HepG2 (cell line): ENCODE data around the gene ATP6V0D1. TPM values are rescaled to one million over a fixed set of nuclear protein-coding genes. Genes with fewer than 3 reads are reported as not detected.

Experiments used
- ATF1 ChIP-seq: IDR thresholded peaks from 2 replicates; pipeline ENCODE4 v1.6.1; 2016; ENCODE audit warnings: mild to moderate bottlenecking, control low read depth
- BATF2 ChIP-seq: sonication (generic); formaldehyde crosslinking; IDR thresholded peaks from 2 replicates; pipeline ENCODE4 v1.8.0; 2022; ENCODE audit warnings: mild to moderate bottlenecking, missing genetic modification reagents, moderate library complexity
- FOXA1 ChIP-seq, 2 experiments: fragments of 450-650 bp in 1 of 2; sonication (generic) in 1 of 2; formaldehyde crosslinking in 1 of 2; IDR thresholded peaks; 2 replicates each; pipeline versions ENCODE4 v1.4.0 to v1.6.1; 2016 to 2020; ENCODE audit warnings: missing genetic modification reagents in 1 of 2
- HDAC6 ChIP-seq: fragments of 200-600 bp; sonication (generic); IDR thresholded peaks from 2 replicates; pipeline ENCODE4 v1.7.0; 2017; ENCODE audit warnings: mild to moderate bottlenecking, antibody characterized with exemption, low read length, low read depth
- NCOA2 ChIP-seq: sonication (generic); formaldehyde crosslinking; IDR thresholded peaks from 2 replicates; pipeline ENCODE4 v1.8.0; 2022; ENCODE audit warnings: inconsistent platforms
- NFATC3 ChIP-seq: sonication (generic); formaldehyde crosslinking; IDR thresholded peaks from 2 replicates; pipeline ENCODE4 v1.5.1; 2020; ENCODE audit warnings: mild to moderate bottlenecking, missing genetic modification reagents
- PITX1 ChIP-seq: sonication (generic); formaldehyde crosslinking; IDR thresholded peaks from 2 replicates; pipeline ENCODE4 v1.5.1; 2020; ENCODE audit warnings: mild to moderate bottlenecking, missing genetic modification reagents
- PRDM10 ChIP-seq: sonication (generic); formaldehyde crosslinking; IDR thresholded peaks from 2 replicates; pipeline ENCODE4 v1.4.0; 2020; ENCODE audit warnings: low read depth, missing genetic modification reagents
- RXRB ChIP-seq: IDR thresholded peaks from 2 replicates; pipeline ENCODE4 v1.6.1; 2016; ENCODE audit warnings: borderline replicate concordance, missing genetic modification reagents, missing compliant biosample characterization
- SP4 ChIP-seq: sonication (generic); formaldehyde crosslinking; IDR thresholded peaks from 2 replicates; pipeline ENCODE4 v1.8.1; 2023; ENCODE audit warnings: mild to moderate bottlenecking, missing genetic modification reagents
- TRIM22 ChIP-seq: fragments of 450-650 bp; IDR thresholded peaks from 2 replicates; pipeline ENCODE4 v1.6.1; 2017
- ZBTB26 ChIP-seq: IDR thresholded peaks from 2 replicates; pipeline ENCODE4 v1.6.1; 2016; ENCODE audit warnings: missing compliant biosample characterization, missing genetic modification reagents, borderline replicate concordance
- ZBTB49 ChIP-seq: sonication (generic); formaldehyde crosslinking; IDR thresholded peaks from 2 replicates; pipeline ENCODE4 v1.4.0; 2020; ENCODE audit warnings: missing genetic modification reagents, borderline replicate concordance
- ZNF263 ChIP-seq: sonication (generic); formaldehyde crosslinking; IDR thresholded peaks from 2 replicates; pipeline ENCODE4 v1.4.0; 2020; ENCODE audit warnings: missing genetic modification reagents
- ZNF629 ChIP-seq: sonication (generic); formaldehyde crosslinking; conservative IDR thresholded peaks from 2 replicates; pipeline ENCODE4 v1.5.0; 2020; ENCODE audit warnings: missing genetic modification reagents
- ZNF7 ChIP-seq: IDR thresholded peaks from 2 replicates; pipeline ENCODE4 v1.6.1; 2016; ENCODE audit warnings: missing biosample characterization, missing genetic modification reagents
- ZNF713 ChIP-seq: sonication (generic); formaldehyde crosslinking; IDR thresholded peaks from 2 replicates; pipeline ENCODE4 v1.4.0; 2020; ENCODE audit warnings: mild to moderate bottlenecking, missing genetic modification reagents
- ZNF768 ChIP-seq: sonication (generic); formaldehyde crosslinking; IDR thresholded peaks from 2 replicates; pipeline ENCODE4 v1.4.0; 2020; ENCODE audit warnings: missing genetic modification reagents
- ZNF781 ChIP-seq: sonication (generic); formaldehyde crosslinking; IDR thresholded peaks from 2 replicates; pipeline ENCODE4 v1.5.1; 2020; ENCODE audit warnings: borderline replicate concordance, mild to moderate bottlenecking, missing genetic modification reagents; ENCODE audit errors: not compliant biosample characterization
- ZSCAN21 ChIP-seq: sonication (generic); formaldehyde crosslinking; IDR thresholded peaks from 2 replicates; pipeline ENCODE4 v1.8.0; 2022; ENCODE audit warnings: mild to moderate bottlenecking, missing genetic modification reagents, moderate library complexity, borderline replicate concordance
- polyA plus RNA-seq, 8 experiments: library from polyadenylated mRNA; depleted of rRNA in 3 of 8; stranded (reverse) in 7 of 8; unstranded in 1 of 8; fragments of >200 nt; fragmentation: Illumina TruSeq in 4 of 8; extraction: Trizol in 4 of 8; gene quantifications; 2 replicates each; pipeline versions ENCODE4 v1.2.1 to v1.2.3, GENCODE V29; 2011 to 2016; ENCODE audit warnings: low read depth in 4 of 8, missing spikeins in 1 of 8, mixed read lengths in 1 of 8; ENCODE audit not compliant: insufficient read depth in 1 of 8
- total RNA-seq, 5 experiments: library from RNA; depleted of rRNA; stranded (reverse); fragments of >200 nt; fragmentation: Illumina TruSeq; extraction: Trizol; gene quantifications; 2 replicates each; pipeline ENCODE4 v1.2.3, GENCODE V29; 2016; ENCODE audit warnings: low read depth in 1 of 5

Gene ATP6V0D1
- total and polyA plus RNA-seq, 2 of the 13 experiments (the other 11 are each of a cell fraction or from before 2014, with no cell fraction given): 51.1 to 61.3 TPM

GRCh38 chr16:67429053-67429798 is 51.7 kb downstream of the ATP6V0D1 start (continued):
- TF ChIP-seq TRIM22 (no peak), SP4 (CRISPR knock-in tag) (peak; percentile 67; the same call in 1 of the 2 replicates), PRDM10 (CRISPR knock-in tag) (0 out of 2 replicates have a peak, but pooled peaks have one; percentile 15), RXRB (CRISPR knock-in tag) (peak; percentile 75; the same call in 1 of the 2 replicates), NFATC3 (CRISPR knock-in tag) (no peak), ZBTB26 (no peak), NCOA2 (CRISPR knock-in tag) (no peak), ZNF713 (CRISPR knock-in tag) (no peak), BATF2 (CRISPR knock-in tag) (no peak), FOXA1 (IDR thresholded peaks at IDR 0.05) (no peak), FOXA1 (CRISPR knock-in tag; IDR thresholded peaks at IDR 0.05) (no peak), ZNF781 (CRISPR knock-in tag) (peak; percentile 79), HDAC6 (no peak), ZSCAN21 (CRISPR knock-in tag) (0 out of 2 replicates have a peak, but pooled peaks have one; percentile 44), ATF1 (CRISPR knock-in tag) (no peak), ZNF7 (no peak), ZNF768 (CRISPR knock-in tag) (no peak), ZBTB49 (CRISPR knock-in tag) (0 out of 2 replicates have a peak, but pooled peaks have one; percentile 8), ZNF263 (CRISPR knock-in tag) (peak; percentile 87), PITX1 (CRISPR knock-in tag) (peak; percentile 69; the same call in 1 of the 2 replicates), ZNF629 (no peak)
